Measurements from ENCODE around the gene ABCG4. TPM values are rescaled to one million over a fixed set of nuclear protein-coding genes. Genes with fewer than 3 reads are reported as not detected.

The ABCG4 gene
- total and polyA plus RNA-seq, 2 of the 8 experiments (the other 6 are each of a cell fraction or from before 2014, with no cell fraction given): 1.8 to 2.3 TPM

- peaks cover 0 to 20% (median 5%) of the 10 kb centered on the region in 4 experiments; a peak in 5 of 7 replicates for H3K4me1 ChIP-seq (replicated peaks in 1 of 4; ENCODE audit: control insufficient read depth in 3 of 4, insufficient read depth in 4 of 4, low read length in 3 of 4)
- no peak overlapping the region for H3K4ac ChIP-seq (replicated peaks; ENCODE audit: insufficient read length, low read depth, low read length)
- H3K4me2 ChIP-seq (ENCODE audit: insufficient read depth in 1 of 2, low read depth in 2 of 2, low read length in 2 of 2): peak overlapping the region in 1 of 2 experiments; percentile 88; a peak in 1 of 4 replicates
- TF ChIP-seq SUZ12 (IDR thresholded peaks at IDR 0.05; ENCODE audit: low read length) (no peak), EP300 (IDR thresholded peaks at IDR 0.05; ENCODE audit: borderline replicate concordance in 1 of 2, low read depth in 2 of 2, low read length in 2 of 2) (no peak), RFX5 (IDR thresholded peaks at IDR 0.05; ENCODE audit: borderline replicate concordance, low read depth, low read length) (no peak), GABPA (IDR thresholded peaks at IDR 0.05; ENCODE audit: borderline replicate concordance, insufficient read depth, low read length) (no peak), HDAC2 (IDR thresholded peaks at IDR 0.05; ENCODE audit: borderline replicate concordance in 1 of 2, low read depth in 2 of 2, low read length in 2 of 2) (no peak), CEBPB (IDR thresholded peaks at IDR 0.05; ENCODE audit: low read depth, low read length) (no peak), JUN (IDR thresholded peaks at IDR 0.05; ENCODE audit: low read depth, low read length) (no peak), YY1 (IDR thresholded peaks at IDR 0.05; ENCODE audit: low read depth, low read length) (no peak), ATF3 (IDR thresholded peaks at IDR 0.05; ENCODE audit: insufficient read depth, low read depth, low read length) (no peak), SP1 (IDR thresholded peaks at IDR 0.05; ENCODE audit: low read depth, low read length) (no peak)
- H4K20me1 ChIP-seq (replicated peaks in 1 of 2; ENCODE audit: control insufficient read depth in 1 of 2, insufficient read depth in 2 of 2, low read length in 2 of 2): peaks cover 0 to 4% of the 10 kb centered on the region in 2 experiments
- no peak overlapping the region for H4K5ac ChIP-seq (ENCODE audit: insufficient read length, low read depth, low read length)
- no peak overlapping the region for H4K8ac ChIP-seq (ENCODE audit: extremely low read depth, insufficient read depth, low read length)
- H2BK12ac ChIP-seq (ENCODE audit: low read depth, low read length): no peak overlapping the region
- no peak overlapping the region for H3K9ac ChIP-seq (replicated peaks in 1 of 4; ENCODE audit: extremely low read depth in 1 of 4, low read depth in 3 of 4, low read length in 3 of 4)
- H3K9me3 ChIP-seq (ENCODE audit: insufficient read depth in 2 of 2, low read depth in 1 of 2, low read length in 1 of 2): no peaks in the 10 kb centered on the region
- no peak overlapping the region for H4K91ac ChIP-seq (replicated peaks; ENCODE audit: insufficient read length, low read length)
- H3K23me2 ChIP-seq (ENCODE audit: low read depth, low read length): peaks cover 12% of the 10 kb centered on the region
- DNase-seq (ENCODE audit: low read depth in 1 of 2, low spot score in 2 of 2) (no peak), FAIRE-seq (no peak)
- H2BK120ac ChIP-seq (replicated peaks; ENCODE audit: low read depth, low read length): no peak overlapping the region
- H2AFZ ChIP-seq (ENCODE audit: low read length): no peak overlapping the region
- no peak overlapping the region for H3K27ac ChIP-seq (ENCODE audit: low read depth, low read length)
- WGBS, 2 experiments (ENCODE audit: extremely low coverage in 1 of 2, insufficient coverage in 1 of 2, insufficient read length in 1 of 2, insufficient replicate concordance in 2 of 2, low coverage in 1 of 2, low lambda C conversion rate in 2 of 2, missing lambda C conversion rate in 1 of 2): 92% methylated on average over 2 of the region's 2 CpGs; no CpG with 5 or more reads in 1 of the 2 experiments
- no peak overlapping the region for H2BK20ac ChIP-seq (ENCODE audit: low read length)
- H3K79me1 ChIP-seq (ENCODE audit: low read depth, low read length): no peaks in the 10 kb centered on the region; the same call in 1 of the 2 replicates
- H3K18ac ChIP-seq (ENCODE audit: extremely low read depth, low read length): no peak overlapping the region
- ChIA-PET POLR2A (ENCODE audit: partially characterized antibody) (interaction anchor here (0.7 to 10.6 kb wide), 8 partner anchors 7 to 208 kb away, joined by 3 to 139 read pairs (median 5); partner anchors contain the start of genes DPAGT1, HINFP, MCAM and VPS11), CTCF (ENCODE audit: partially characterized antibody) (interaction anchor here (1.0 to 5.4 kb wide), 12 partner anchors 9 to 97 kb away, joined by 3 to 26 read pairs (median 5); partner anchors contain the start of genes ABCG4, CBL and HINFP)
- no peak overlapping the region; a peak in 1 of 8 replicates for H3K4me3 ChIP-seq (ENCODE audit: extremely low read depth in 1 of 4, insufficient read depth in 2 of 4, low read depth in 3 of 4, low read length in 4 of 4)
- H3K23ac ChIP-seq (ENCODE audit: insufficient read length): no peak overlapping the region
- no peak overlapping the region for H2AK5ac ChIP-seq (ENCODE audit: low read depth, low read length)
- H2BK15ac ChIP-seq (ENCODE audit: low read length): no peak overlapping the region
- H3K14ac ChIP-seq (ENCODE audit: insufficient read length): no peak overlapping the region
- H3K56ac ChIP-seq (replicated peaks; ENCODE audit: insufficient read length, low read depth, low read length): no peak overlapping the region
- peaks cover 2 to 20% (median 15%) of the 10 kb centered on the region in 4 experiments for H3K27me3 ChIP-seq (replicated peaks in 1 of 4; ENCODE audit: control insufficient read depth in 3 of 4, extremely low read depth in 1 of 4, insufficient read depth in 3 of 4, low read length in 3 of 4)
- H3K79me2 ChIP-seq (ENCODE audit: control insufficient read depth in 1 of 2, insufficient read depth in 2 of 2, low read length in 2 of 2): no peaks in the 10 kb centered on the region
- H2BK5ac ChIP-seq (ENCODE audit: low read depth, low read length): no peak overlapping the region
- no peaks in the 10 kb centered on the region; a peak in 1 of 8 replicates for H3K36me3 ChIP-seq (ENCODE audit: control insufficient read depth in 2 of 4, insufficient read depth in 4 of 4, low read length in 3 of 4)
Measured at GRCh38 chr11:119108857-119109221, 40.0 kb upstream of the ABCG4 start.

All from H1 (cell line).